LNCaP clone FGC (cell line): ENCODE data around the gene PRKD1.
A peak's percentile ranks its signal among the peaks of the same experiment; 100 is the strongest.
"Not testable (repeated sequence)": the region's sequence is repeated elsewhere in the genome, so short reads cannot be mapped to it uniquely, and the experiment has no call there.

Experiments
- DNase-seq: peaks from one replicate; pipeline ENCODE4 v3.0.0-alpha.2; 2011; ENCODE audit warnings: low read depth
- H3K4me3 ChIP-seq: 2 replicates; pipeline ENCODE4 v1.5.1; 2011; ENCODE audit warnings: mild to moderate bottlenecking, low read depth, low read length, control low read depth
- CTCF ChIP-seq: IDR thresholded peaks from 2 replicates; pipeline ENCODE4 v1.5.1; 2012; ENCODE audit warnings: mild to moderate bottlenecking; ENCODE audit not compliant: control insufficient read depth, insufficient read depth; ENCODE audit errors: extremely low read depth

PRKD1 gene

GRCh38 chr14:29743531-29743930, 184.1 kb downstream of the PRKD1 start:
- H3K4me3 ChIP-seq: no peak overlapping the region
- no peak for TF ChIP-seq CTCF
- DNase-seq: peak; percentile 89

- no peak for TF ChIP-seq CTCF
- H3K4me3 ChIP-seq: no peak overlapping the region
- peak; percentile 91 for DNase-seq
Measured at GRCh38 chr14:29741909-29742401, 185.7 kb downstream of the PRKD1 start.

GRCh38 chr14:29740491-29740890, 187.2 kb downstream of the PRKD1 start:
- no peak for TF ChIP-seq CTCF
- no peak overlapping the region for H3K4me3 ChIP-seq
- no peak for DNase-seq

- no peak overlapping the region for H3K4me3 ChIP-seq
- no peak for DNase-seq
- TF ChIP-seq CTCF: no peak
Measured at GRCh38 chr14:29738950-29739349, 188.7 kb downstream of the PRKD1 start.

GRCh38 chr14:29738056-29738455, 189.6 kb downstream of the PRKD1 start:
- no peak for TF ChIP-seq CTCF
- H3K4me3 ChIP-seq: no peak overlapping the region
- no peak for DNase-seq

GRCh38 chr14:29735459-29735858, 192.2 kb downstream of the PRKD1 start:
- no peak for DNase-seq
- H3K4me3 ChIP-seq: no peak overlapping the region
- no peak for TF ChIP-seq CTCF

GRCh38 chr14:29734732-29735131, 192.9 kb downstream of the PRKD1 start:
- DNase-seq: no peak
- no peak for TF ChIP-seq CTCF
- no peak overlapping the region for H3K4me3 ChIP-seq

GRCh38 chr14:29726560-29727331, 200.9 kb downstream of the PRKD1 start:
- not testable (repeated sequence) for DNase-seq, H3K4me3 ChIP-seq
